ENCODE results near the gene ZSCAN22. TPM values are rescaled to one million over a fixed set of nuclear protein-coding genes. Genes with fewer than 3 reads are reported as not detected.

The ZSCAN22 gene
- total RNA-seq, 1 experiment from 2014 or later: 4.6 TPM

DNA sequence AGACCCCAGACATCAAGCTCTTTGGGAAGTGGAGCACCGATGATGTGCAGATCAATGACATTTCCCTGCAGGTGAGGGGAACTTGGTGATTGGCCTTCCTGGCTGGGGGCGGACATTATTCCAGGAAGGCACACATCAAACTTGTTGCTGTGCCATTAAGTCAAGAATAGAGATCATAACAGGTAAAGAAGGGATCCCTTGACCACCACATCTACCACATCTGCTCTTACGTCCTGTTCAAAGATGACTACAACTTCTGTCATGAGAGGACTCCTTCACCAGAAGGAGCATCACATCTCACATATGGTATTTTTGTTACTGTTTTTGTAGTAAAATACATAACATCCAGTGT, 61.4 kb downstream of the ZSCAN22 start (continued):
- TF ChIP-seq, protein P1, sequence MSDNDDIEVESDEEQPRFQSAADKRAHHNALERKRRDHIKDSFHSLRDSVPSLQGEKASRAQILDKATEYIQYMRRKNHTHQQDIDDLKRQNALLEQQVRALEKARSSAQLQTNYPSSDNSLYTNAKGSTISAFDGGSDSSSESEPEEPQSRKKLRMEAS (IDR thresholded peaks at IDR 0.05): no peak
- TF ChIP-seq POLR2AphosphoS5 (IDR thresholded peaks at IDR 0.05; ENCODE audit: low read depth, low read length) (no peak), ZFX (IDR thresholded peaks at IDR 0.05) (no peak)

Small RNAs within 50 kb of the gene (microRNA-seq; reads per million reads assigned to microRNA genes)
- gene MIR4754 (ENCODE audit: borderline number of aligned reads): not detected
- gene MIR6806 (ENCODE audit: borderline number of aligned reads): not detected

Other genes with a start within 250 kb of the ZSCAN22 start
- gene ZSCAN18, start 228.8 kb upstream of the ZSCAN22 start, total RNA-seq (2021; ENCODE audit: unreplicated experiment): 0.12 TPM
- gene ZNF329, start 176.2 kb upstream of the ZSCAN22 start, total RNA-seq (2021; ENCODE audit: unreplicated experiment): 1.7 TPM
- 7.8 TPM for gene ZNF274, start 143.9 kb upstream of the ZSCAN22 start, total RNA-seq (2021; ENCODE audit: unreplicated experiment)
- 46.3 TPM for gene ZNF544, start 98.1 kb upstream of the ZSCAN22 start, total RNA-seq (2021; ENCODE audit: unreplicated experiment)
- 6.4 TPM for gene ZNF8, start 48.0 kb upstream of the ZSCAN22 start, total RNA-seq (2021; ENCODE audit: unreplicated experiment)
- 28.1 TPM for gene ERVK3-1, start 21.6 kb upstream of the ZSCAN22 start, total RNA-seq (2021; ENCODE audit: unreplicated experiment)
- gene A1BG, start 26.5 kb downstream of the ZSCAN22 start, total RNA-seq (2021; ENCODE audit: unreplicated experiment): 1.2 TPM
- 5.1 TPM for gene ZNF497, start 35.8 kb downstream of the ZSCAN22 start, total RNA-seq (2021; ENCODE audit: unreplicated experiment)
- gene ZNF837, start 54.0 kb downstream of the ZSCAN22 start, total RNA-seq (2021; ENCODE audit: unreplicated experiment): 3.2 TPM
- 1,982 TPM for gene RPS5, start 60.3 kb downstream of the ZSCAN22 start, total RNA-seq (2021; ENCODE audit: unreplicated experiment)
- gene RNF225, start 68.7 kb downstream of the ZSCAN22 start, total RNA-seq (2021; ENCODE audit: unreplicated experiment): 1.2 TPM
- gene ZNF584, start 81.7 kb downstream of the ZSCAN22 start, total RNA-seq (2021; ENCODE audit: unreplicated experiment): 25.8 TPM
- not detected for gene ZNF132, start 113.2 kb downstream of the ZSCAN22 start, total RNA-seq (2021; ENCODE audit: unreplicated experiment)
- gene ZNF324B, start 124.6 kb downstream of the ZSCAN22 start, total RNA-seq (2021; ENCODE audit: unreplicated experiment): 9.4 TPM
- 11.3 TPM for gene ZNF324, start 140.1 kb downstream of the ZSCAN22 start, total RNA-seq (2021; ENCODE audit: unreplicated experiment)
- gene ZNF446, start 149.4 kb downstream of the ZSCAN22 start, total RNA-seq (2021; ENCODE audit: unreplicated experiment): 6.5 TPM
- gene SLC27A5, start 185.0 kb downstream of the ZSCAN22 start, total RNA-seq (2021; ENCODE audit: unreplicated experiment): 27.1 TPM
- gene ZBTB45, start 192.8 kb downstream of the ZSCAN22 start, total RNA-seq (2021; ENCODE audit: unreplicated experiment): 12.0 TPM
- 908 TPM for gene TRIM28, start 217.1 kb downstream of the ZSCAN22 start, total RNA-seq (2021; ENCODE audit: unreplicated experiment)
- 125 TPM for gene CHMP2A, start 228.1 kb downstream of the ZSCAN22 start, total RNA-seq (2021; ENCODE audit: unreplicated experiment)
- gene UBE2M, start 231.6 kb downstream of the ZSCAN22 start, total RNA-seq (2021; ENCODE audit: unreplicated experiment): 120 TPM
- 33.0 TPM for gene MZF1, start 246.3 kb downstream of the ZSCAN22 start, total RNA-seq (2021; ENCODE audit: unreplicated experiment)